LNCAP (cell line): ENCODE results near the gene CUEDC1.

ENCODE experiments used
- TF ChIP-seq, protein P1 (sequence below): fragments of 450-650 bp; IDR thresholded peaks from 2 replicates; pipeline ENCODE4 v1.5.1; 2017; ENCODE audit warnings: mild to moderate bottlenecking

CUEDC1 gene

DNA sequence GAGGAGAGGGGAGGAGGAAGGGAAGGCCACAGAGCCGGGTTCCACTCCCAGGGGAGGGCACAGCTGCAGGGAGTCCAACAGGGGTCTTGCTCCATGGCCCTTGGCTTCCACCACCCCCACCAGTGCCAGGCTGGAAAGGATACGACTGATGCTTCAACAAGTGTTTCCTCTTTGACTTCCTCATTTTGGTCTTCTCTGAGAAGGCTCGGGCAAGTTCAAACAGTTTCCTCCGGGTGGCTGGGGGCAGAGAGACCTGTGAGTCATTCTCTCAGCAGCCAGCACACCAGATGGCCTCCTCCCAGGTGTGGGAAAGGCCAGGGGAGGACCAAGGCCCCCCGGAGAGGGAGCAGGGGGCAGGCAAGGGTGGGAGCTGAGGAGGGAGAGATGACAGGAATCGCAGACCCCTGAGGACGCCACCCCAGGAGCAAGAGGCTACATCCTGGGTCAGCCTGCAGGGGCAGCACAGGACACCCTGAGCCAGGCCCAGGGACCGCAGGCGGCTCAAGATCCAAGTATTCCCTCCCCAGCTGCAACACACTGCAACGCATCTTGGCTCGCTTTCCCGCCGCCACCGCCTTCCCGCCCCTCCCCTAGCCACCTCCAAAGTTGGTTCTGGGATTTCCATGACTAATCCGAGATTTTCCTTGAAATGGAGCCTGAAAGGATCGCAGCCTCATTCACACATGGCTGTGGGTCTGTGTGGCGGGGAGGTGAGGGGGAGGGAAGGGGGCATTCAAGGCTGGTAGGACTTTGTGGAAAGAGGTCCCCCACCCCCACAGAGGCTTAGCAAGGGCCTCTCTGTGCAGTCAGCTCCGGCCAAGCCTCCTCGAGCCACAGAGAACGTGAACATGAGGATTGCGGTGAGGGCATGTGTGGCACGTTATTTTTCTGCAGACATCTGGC is 87.0 kb downstream of the CUEDC1 start:
- TF ChIP-seq, protein P1, sequence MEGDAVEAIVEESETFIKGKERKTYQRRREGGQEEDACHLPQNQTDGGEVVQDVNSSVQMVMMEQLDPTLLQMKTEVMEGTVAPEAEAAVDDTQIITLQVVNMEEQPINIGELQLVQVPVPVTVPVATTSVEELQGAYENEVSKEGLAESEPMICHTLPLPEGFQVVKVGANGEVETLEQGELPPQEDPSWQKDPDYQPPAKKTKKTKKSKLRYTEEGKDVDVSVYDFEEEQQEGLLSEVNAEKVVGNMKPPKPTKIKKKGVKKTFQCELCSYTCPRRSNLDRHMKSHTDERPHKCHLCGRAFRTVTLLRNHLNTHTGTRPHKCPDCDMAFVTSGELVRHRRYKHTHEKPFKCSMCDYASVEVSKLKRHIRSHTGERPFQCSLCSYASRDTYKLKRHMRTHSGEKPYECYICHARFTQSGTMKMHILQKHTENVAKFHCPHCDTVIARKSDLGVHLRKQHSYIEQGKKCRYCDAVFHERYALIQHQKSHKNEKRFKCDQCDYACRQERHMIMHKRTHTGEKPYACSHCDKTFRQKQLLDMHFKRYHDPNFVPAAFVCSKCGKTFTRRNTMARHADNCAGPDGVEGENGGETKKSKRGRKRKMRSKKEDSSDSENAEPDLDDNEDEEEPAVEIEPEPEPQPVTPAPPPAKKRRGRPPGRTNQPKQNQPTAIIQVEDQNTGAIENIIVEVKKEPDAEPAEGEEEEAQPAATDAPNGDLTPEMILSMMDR, result no peak

DNA sequence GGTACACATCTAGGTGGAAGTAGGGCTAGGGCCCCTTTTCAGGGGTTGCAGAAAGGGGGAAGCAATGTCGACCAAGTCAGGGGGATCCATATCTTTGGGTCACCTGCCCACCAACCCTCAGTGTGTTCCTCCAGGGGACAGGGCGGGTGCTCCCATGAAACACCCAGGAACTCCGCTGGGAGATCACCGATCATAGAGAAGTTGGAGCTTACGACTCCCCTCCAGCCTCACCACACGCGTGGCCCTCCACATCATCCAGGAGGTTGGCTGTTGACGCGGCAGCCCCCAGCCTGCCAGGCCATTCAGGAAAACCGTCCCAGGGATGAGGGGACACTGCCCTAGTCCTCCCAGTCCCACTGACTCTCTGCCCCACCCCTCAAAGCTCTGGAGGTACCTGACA is 88.1 kb downstream of the CUEDC1 start:
- TF ChIP-seq, protein P1, result no peak

DNA sequence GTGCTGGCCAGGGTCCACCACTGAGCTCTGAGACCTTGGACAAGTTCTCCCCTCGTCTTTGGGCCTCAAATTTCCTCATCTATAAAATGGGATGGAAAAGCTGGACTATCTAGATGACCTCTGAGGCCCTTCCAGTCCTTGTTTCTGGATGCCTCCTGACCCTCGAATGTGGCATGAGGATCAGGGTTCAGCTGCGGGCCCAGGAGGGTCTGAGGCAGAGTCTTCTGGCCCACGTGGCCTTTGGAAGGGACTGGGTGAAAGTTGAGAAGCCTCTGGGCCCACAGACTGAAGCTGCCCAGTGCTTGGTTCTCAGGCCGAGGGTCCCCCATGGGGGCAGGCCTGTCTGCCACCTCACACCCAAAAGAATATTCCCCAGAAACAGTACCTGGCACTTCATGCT is 88.5 kb downstream of the CUEDC1 start:
- TF ChIP-seq, protein P1, result no peak

DNA sequence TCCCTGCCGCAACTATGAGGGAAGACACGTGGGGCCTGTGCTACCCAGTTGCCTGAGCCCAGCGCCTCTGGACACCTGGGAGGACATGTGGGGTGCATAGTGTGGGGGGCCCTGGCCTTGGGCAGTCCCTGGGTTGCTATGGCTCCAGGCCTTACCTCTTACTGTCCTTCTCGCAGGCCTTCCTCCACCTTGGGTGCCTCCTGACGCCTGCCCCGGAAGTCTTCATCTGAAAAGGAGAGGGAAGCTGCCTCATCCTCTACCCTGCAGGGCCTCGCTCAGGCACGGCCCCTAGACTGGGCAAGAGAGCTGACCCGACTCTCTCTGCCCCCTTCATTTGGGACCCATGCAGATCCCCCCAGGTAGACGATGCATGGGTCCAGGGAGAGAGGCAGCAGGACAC is 88.9 kb downstream of the CUEDC1 start:
- TF ChIP-seq, protein P1, result no peak

DNA sequence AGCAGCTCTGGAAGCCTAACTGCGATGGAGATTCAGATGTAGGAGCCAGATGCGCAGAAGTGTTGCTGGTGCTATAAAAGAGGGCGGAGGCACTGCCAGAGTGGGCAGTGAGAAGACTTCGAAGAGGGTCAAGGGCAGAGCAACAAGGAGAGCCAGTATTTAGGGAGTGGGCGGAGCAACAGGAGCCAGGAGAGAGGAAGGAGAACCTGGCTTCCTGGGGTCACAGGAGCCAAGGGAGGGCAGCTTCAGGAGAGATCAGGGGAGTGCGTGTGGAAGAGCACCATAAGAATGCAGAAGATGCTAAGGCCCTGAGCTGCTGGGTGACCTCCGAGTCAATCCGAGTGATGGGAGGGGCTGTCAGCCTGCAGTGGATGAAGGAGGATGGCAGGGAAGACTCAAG is 90.9 kb downstream of the CUEDC1 start:
- TF ChIP-seq, protein P1, result no peak

DNA sequence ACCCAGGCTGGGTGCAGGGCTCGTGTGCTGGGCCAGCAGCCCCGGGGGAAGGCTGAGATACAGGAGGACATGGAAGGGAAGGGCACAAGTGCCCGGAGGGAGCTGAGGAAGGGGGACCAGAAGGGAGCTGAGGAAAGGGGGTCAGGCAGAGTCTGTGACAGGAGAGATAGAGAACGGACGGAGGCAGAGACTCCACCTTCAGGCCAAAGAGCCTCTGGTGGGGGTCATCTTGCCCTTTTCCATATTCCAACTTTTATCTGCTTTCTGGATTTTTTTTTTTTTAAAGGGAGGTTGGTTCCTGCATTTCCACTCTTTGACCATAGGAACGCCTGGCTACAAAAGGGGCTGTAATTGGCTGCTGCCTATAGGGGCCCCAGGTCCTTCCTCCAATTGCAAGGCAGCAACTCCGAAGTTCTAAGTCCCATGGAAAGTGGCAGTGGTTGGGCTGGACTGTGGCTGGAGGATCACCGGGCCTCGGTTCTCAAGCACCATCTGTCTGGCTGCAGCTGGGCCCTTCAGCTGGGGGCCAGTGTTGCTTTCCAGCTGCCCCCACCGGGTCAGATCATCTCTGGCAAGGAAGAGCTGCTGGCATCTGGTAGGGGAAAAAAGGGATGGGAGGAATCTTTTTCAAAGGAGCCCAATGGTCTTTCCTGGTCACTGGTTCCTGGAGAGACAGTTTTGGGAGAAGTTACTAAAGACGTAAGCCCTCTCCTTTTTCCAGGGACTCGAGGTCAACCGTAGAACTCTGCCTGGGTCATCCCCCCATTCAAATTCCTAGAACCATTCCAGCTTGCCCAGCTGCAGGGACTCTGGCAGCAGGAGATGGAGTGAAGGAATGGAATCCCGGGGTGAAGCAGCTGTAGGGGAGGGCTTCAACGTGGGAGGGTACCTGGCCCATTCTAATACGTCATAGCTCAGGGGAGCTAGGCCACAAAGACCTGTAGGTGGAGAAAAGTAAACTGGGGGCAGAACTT is 92.2 kb downstream of the CUEDC1 start:
- TF ChIP-seq, protein P1, result no peak
